HepG2 (cell line): ENCODE results near the gene FOLR3. TPM values are rescaled to one million over a fixed set of nuclear protein-coding genes. Genes with fewer than 3 reads are reported as not detected.
"Not testable (repeated sequence)": the region's sequence is repeated elsewhere in the genome, so short reads cannot be mapped to it uniquely, and the experiment has no call there.

Experiments
- ATAC-seq: fragments of 200-7000 bp; cut with Tn5 transposase; 3 replicates; pipeline ENCODE4 v1.9.1; 2020; ENCODE audit warnings: mild to moderate bottlenecking, moderate library complexity
- BruUV-seq: library from RNA; stranded (reverse); fragments of 400-500 nt; replicated peaks from 2 replicates; lab custom pipeline; 2021; lab: Mats Ljungman, UMichigan
- CTCF ChIA-PET: fragments of 300-600 bp; formaldehyde crosslinking; extraction: SDS; loops from one replicate; lab custom pipeline; 2021; ENCODE audit warnings: low total read pairs, inconsistent platforms, low intra/inter-chr PET ratio; lab: Yijun Ruan, JAX
- POLR2A ChIA-PET: fragments of 350-600 bp; sonication (Branson Sonifier 250); formaldehyde crosslinking; loops from one replicate; lab custom pipeline; 2020; ENCODE audit warnings: antibody characterized with exemption, inconsistent platforms; lab: Yijun Ruan, JAX
- DNase-seq: peaks from one replicate; pipeline ENCODE4 v3.0.0-alpha.2; 2015; ENCODE audit warnings: low spot score
- FAIRE-seq: peaks from 3 replicates; lab custom pipeline; 2011; peaks lifted over from hg19 to GRCh38; lab: Jason Lieb, UNC
- H2AFZ ChIP-seq: one replicate; pipeline ENCODE4 v1.6.1; 2011; ENCODE audit warnings: low read length, inconsistent platforms
- H3K27ac ChIP-seq: fragments of 300-600 bp; 3 replicates; pipeline ENCODE4 v1.8.0; 2011; ENCODE audit warnings: mixed run types, mild to moderate bottlenecking, mixed read lengths, low read length, inconsistent platforms; ENCODE audit not compliant: insufficient read depth; ENCODE audit errors: extremely low read length
- H3K27me3 ChIP-seq, 2 experiments: fragments of 200-600 bp in 1 of 2; 2 replicates in 1 of 2; 3 replicates in 1 of 2; pipeline versions ENCODE4 v1.6.0 to v1.8.0; 2011; ENCODE audit warnings: low read length in 2 of 2, mild to moderate bottlenecking in 2 of 2, moderate library complexity in 2 of 2, inconsistent platforms in 1 of 2; ENCODE audit not compliant: insufficient read depth in 2 of 2, control insufficient read depth in 1 of 2
- H3K36me3 ChIP-seq, 2 experiments: fragments of 200-600 bp in 1 of 2; replicated peaks in 1 of 2; 2 replicates in 1 of 2; 3 replicates in 1 of 2; pipeline versions ENCODE4 v1.5.1 to v1.8.0; 2011; ENCODE audit warnings: low read length in 2 of 2, inconsistent platforms in 1 of 2; ENCODE audit not compliant: insufficient read depth in 2 of 2, control insufficient read depth in 1 of 2
- H3K4me1 ChIP-seq: 2 replicates; pipeline ENCODE4 v1.5.1; 2012; ENCODE audit warnings: low read length, inconsistent platforms; ENCODE audit not compliant: insufficient read depth
- H3K4me2 ChIP-seq: 2 replicates; pipeline ENCODE4 v1.6.0; 2011; ENCODE audit warnings: low read depth, low read length, inconsistent platforms
- H3K4me3 ChIP-seq, 3 experiments: fragments of 200-600 bp in 1 of 3; sonication (generic), shearing (Covaris generic) in 1 of 3; replicated peaks in 1 of 3; 2 replicates each; pipeline ENCODE4 v1.5.1; 2011 to 2016; ENCODE audit warnings: low read length in 3 of 3, inconsistent platforms in 2 of 3, low read depth in 2 of 3, mild to moderate bottlenecking in 2 of 3, control low read depth in 1 of 3, mixed read lengths in 1 of 3; ENCODE audit not compliant: insufficient read depth in 1 of 3
- H3K79me2 ChIP-seq: one replicate; pipeline ENCODE4 v1.6.1; 2011; ENCODE audit warnings: low read length, inconsistent platforms; ENCODE audit not compliant: insufficient read depth
- H3K9ac ChIP-seq: 2 replicates; pipeline ENCODE4 v1.6.0; 2011; ENCODE audit warnings: mild to moderate bottlenecking, low read depth, low read length, inconsistent platforms; ENCODE audit not compliant: insufficient read depth
- H3K9me3 ChIP-seq: 2 replicates; pipeline ENCODE4 v1.5.1; 2012; ENCODE audit warnings: mild to moderate bottlenecking, low read length
- H4K20me1 ChIP-seq: 2 replicates; pipeline ENCODE4 v1.6.0; 2011; ENCODE audit warnings: inconsistent platforms, mild to moderate bottlenecking, low read length, moderate library complexity; ENCODE audit not compliant: insufficient read depth
- HOMEZ ChIP-seq: IDR thresholded peaks from 2 replicates; pipeline ENCODE4 v1.6.1; 2016; ENCODE audit warnings: low read depth
- ZBTB21 ChIP-seq: sonication (generic); formaldehyde crosslinking; IDR thresholded peaks from 2 replicates; pipeline ENCODE4 v1.4.0; 2020; ENCODE audit warnings: missing genetic modification reagents
- ZBTB33 ChIP-seq: sonication (generic); formaldehyde crosslinking; IDR thresholded peaks from 2 replicates; pipeline ENCODE4 v1.4.0; 2020; ENCODE audit warnings: missing genetic modification reagents
- ZFP90 ChIP-seq: sonication (generic); formaldehyde crosslinking; IDR thresholded peaks from 2 replicates; pipeline ENCODE4 v1.8.0; 2022; ENCODE audit warnings: missing genetic modification reagents, mild to moderate bottlenecking, inconsistent platforms, borderline replicate concordance
- WGBS: methylation state at CpG from one replicate; pipeline ENCODE4 v1.1.6; 2017; ENCODE audit warnings: low lambda C conversion rate; 5-methylcytosine and 5-hydroxymethylcytosine counted together
- in situ Hi-C: cut with HindIII; loops from 2 replicates; pipeline ENCODE4 v1.10.0; 2017; ENCODE audit warnings: low pct_unique_long_range_greater_than_20kb; ENCODE audit not compliant: extremely low pct_ligation_motif_present
- intact Hi-C: fragments of 100-400 bp; cut with micrococcal nuclease; formaldehyde crosslinking; loops from one replicate; pipeline ENCODE4 v1.10.0; 2022; ENCODE audit not compliant: unreplicated experiment
- polyA plus RNA-seq, 8 experiments: library from polyadenylated mRNA; depleted of rRNA in 3 of 8; stranded (reverse) in 7 of 8; unstranded in 1 of 8; fragments of >200 nt; fragmentation: Illumina TruSeq in 4 of 8; extraction: Trizol in 4 of 8; gene quantifications; 2 replicates each; pipeline versions ENCODE4 v1.2.1 to v1.2.3, GENCODE V29; 2011 to 2016; ENCODE audit warnings: low read depth in 4 of 8, missing spikeins in 1 of 8, mixed read lengths in 1 of 8; ENCODE audit not compliant: insufficient read depth in 1 of 8
- total RNA-seq, 5 experiments: library from RNA; depleted of rRNA; stranded (reverse); fragments of >200 nt; fragmentation: Illumina TruSeq; extraction: Trizol; gene quantifications; 2 replicates each; pipeline ENCODE4 v1.2.3, GENCODE V29; 2016; ENCODE audit warnings: low read depth in 1 of 5
- TF ChIP-seq, protein P1 (sequence below): sonication (generic); formaldehyde crosslinking; IDR thresholded peaks from 2 replicates; pipeline ENCODE4 v1.4.0; 2020; ENCODE audit warnings: mild to moderate bottlenecking, missing genetic modification reagents

Gene FOLR3
- total and polyA plus RNA-seq, 2 of the 13 experiments (the other 11 are each of a cell fraction or from before 2014, with no cell fraction given), result not detected

GRCh38 chr11:72141066-72141465 is 5.5 kb downstream of the FOLR3 start (continued):
- no peak for TF ChIP-seq HOMEZ
- no peak for TF ChIP-seq ZFP90 (CRISPR knock-in tag)
- TF ChIP-seq ZBTB21 (CRISPR knock-in tag), result no peak
- TF ChIP-seq, protein P1, sequence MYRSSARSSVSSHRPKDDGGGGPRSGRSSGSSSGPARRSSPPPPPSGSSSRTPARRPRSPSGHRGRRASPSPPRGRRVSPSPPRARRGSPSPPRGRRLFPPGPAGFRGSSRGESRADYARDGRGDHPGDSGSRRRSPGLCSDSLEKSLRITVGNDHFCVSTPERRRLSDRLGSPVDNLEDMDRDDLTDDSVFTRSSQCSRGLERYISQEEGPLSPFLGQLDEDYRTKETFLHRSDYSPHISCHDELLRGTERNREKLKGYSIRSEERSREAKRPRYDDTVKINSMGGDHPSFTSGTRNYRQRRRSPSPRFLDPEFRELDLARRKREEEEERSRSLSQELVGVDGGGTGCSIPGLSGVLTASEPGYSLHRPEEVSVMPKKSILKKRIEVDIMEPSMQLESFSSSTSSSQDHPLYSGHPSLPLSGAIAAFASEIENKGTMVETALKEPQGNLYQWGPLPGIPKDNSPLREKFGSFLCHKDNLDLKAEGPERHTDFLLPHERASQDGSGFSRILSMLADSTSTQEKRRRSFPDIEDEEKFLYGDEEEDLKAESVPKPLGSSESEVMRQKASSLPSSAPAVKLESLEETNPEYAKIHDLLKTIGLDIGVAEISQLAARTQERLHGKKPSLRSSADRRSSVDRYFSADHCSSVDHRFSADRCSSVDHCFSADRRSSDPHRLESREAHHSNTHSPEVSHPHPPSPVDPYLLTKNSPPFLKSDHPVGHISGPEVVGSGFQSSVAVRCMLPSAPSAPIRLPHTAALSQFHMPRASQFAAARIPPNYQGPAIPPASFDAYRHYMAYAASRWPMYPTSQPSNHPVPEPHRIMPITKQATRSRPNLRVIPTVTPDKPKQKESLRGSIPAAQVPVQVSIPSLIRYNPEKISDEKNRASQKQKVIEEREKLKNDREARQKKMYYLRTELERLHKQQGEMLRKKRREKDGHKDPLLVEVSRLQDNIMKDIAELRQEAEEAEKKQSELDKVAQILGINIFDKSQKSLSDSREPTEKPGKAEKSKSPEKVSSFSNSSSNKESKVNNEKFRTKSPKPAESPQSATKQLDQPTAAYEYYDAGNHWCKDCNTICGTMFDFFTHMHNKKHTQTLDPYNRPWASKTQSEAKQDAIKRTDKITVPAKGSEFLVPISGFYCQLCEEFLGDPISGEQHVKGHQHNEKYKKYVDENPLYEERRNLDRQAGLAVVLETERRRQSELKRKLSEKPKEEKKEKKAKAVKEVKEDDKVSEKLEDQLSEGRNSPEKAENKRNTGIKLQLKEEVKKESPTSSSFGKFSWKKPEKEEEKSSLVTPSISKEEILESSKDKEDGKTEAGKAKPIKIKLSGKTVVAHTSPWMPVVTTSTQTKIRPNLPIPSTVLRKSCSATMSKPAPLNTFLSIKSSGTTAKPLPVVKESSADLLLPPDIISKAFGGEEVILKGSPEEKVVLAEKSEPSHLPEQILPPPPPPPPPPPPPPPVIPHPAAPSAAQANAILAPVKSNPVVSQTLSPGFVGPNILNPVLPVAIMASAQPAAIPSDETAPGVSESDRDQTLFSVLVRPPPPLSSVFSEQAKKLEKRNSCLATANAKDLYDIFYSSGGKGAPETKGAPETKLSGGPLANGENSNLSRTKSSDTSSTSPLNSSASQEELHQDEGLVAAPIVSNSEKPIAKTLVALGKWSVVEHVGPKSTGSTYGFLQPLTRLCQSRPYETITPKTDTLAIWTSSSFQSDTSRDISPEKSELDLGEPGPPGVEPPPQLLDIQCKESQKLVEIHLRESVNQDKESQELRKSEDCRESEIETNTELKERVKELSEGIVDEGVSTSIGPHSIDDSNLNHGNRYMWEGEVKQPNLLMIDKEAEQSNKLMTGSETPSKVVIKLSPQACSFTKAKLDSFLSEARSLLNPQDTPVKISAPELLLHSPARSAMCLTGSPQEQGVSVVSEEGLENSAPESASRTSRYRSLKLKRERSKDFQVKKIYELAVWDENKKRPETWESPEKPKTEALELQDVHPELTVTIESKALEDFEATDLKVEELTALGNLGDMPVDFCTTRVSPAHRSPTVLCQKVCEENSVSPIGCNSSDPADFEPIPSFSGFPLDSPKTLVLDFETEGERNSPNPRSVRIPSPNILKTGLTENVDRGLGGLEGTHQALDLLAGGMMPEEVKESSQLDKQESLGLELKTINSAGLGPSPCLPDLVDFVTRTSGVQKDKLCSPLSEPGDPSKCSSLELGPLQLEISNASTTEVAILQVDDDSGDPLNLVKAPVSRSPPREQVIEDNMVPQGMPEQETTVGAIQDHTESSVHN (CRISPR knock-in tag), result no peak
- TF ChIP-seq ZBTB33 (CRISPR knock-in tag), result no peak

- in situ Hi-C loops, H3K27ac ChIP-seq, H3K4me3 ChIP-seq, CTCF ChIA-PET, H3K36me3 ChIP-seq, H3K9ac ChIP-seq, FAIRE-seq, H3K79me2 ChIP-seq, ATAC-seq, H4K20me1 ChIP-seq, H3K27me3 ChIP-seq, H2AFZ ChIP-seq, BruUV-seq, POLR2A ChIA-PET, H3K9me3 ChIP-seq, H3K4me1 ChIP-seq, H3K4me2 ChIP-seq, DNase-seq: not testable (repeated sequence)
- 0% methylated on average over 1 of the region's 1 CpG for WGBS
- intact Hi-C loops, result loop anchor here (2.0 kb wide), 1 partner anchor 39 kb away; no protein-coding TSS in a partner anchor
Measured at GRCh38 chr11:72142086-72142485, 6.6 kb downstream of the FOLR3 start.
